Fibroblast of peridontal ligament (primary cell): ENCODE results near the gene AGPAT3.

Experiments used
- DNase-seq: peaks from one replicate; pipeline ENCODE4 v3.0.0-alpha.2; 2010; ENCODE audit errors: extremely low read depth

AGPAT3 gene

GRCh38 chr21:44018813-44019567 lies 154.0 kb downstream of the AGPAT3 start:
- no peak for DNase-seq

GRCh38 chr21:44019568-44019958 lies 154.5 kb downstream of the AGPAT3 start:
- DNase-seq: no peak

GRCh38 chr21:44020551-44020950 lies 155.5 kb downstream of the AGPAT3 start:
- DNase-seq: no peak

GRCh38 chr21:44021064-44021463 lies 156.0 kb downstream of the AGPAT3 start:
- no peak for DNase-seq

- DNase-seq: no peak
These were observed 159.2 kb downstream of the AGPAT3 start for GRCh38 chr21:44024257-44024656.

- peak; percentile 75 for DNase-seq
These were observed 159.9 kb downstream of the AGPAT3 start for GRCh38 chr21:44024887-44025353.

- DNase-seq: no peak
These were observed 162.7 kb downstream of the AGPAT3 start for GRCh38 chr21:44027607-44028286.

GRCh38 chr21:44028287-44028659 lies 163.2 kb downstream of the AGPAT3 start:
- DNase-seq: no peak

GRCh38 chr21:44029460-44030087 lies 164.6 kb downstream of the AGPAT3 start:
- no peak for DNase-seq

- no peak for DNase-seq
These were observed 170.2 kb downstream of the AGPAT3 start for GRCh38 chr21:44035244-44035643.
